B cell (primary cell): Measurements from ENCODE around the gene MGAT4C. TPM values are rescaled to one million over a fixed set of nuclear protein-coding genes. Genes with fewer than 3 reads are reported as not detected.

Source experiments
- ATAC-seq: fragments of 200-7000 bp; cut with Tn5 transposase; one replicate; pipeline ENCODE4 v1.10.0; 2021; ENCODE audit warnings: low read depth, mild to moderate bottlenecking, moderate number of reproducible peaks, moderate library complexity
- CTCF ChIA-PET: fragments of 350-600 bp; sonication (Branson Sonifier 250); formaldehyde crosslinking; loops from one replicate; lab custom pipeline; 2021; ENCODE audit warnings: antibody characterized with exemption, inconsistent platforms; lab: Charles Lee
- POLR2A ChIA-PET: fragments of 350-600 bp; sonication (Branson Sonifier 250); formaldehyde crosslinking; loops from one replicate; lab custom pipeline; 2021; ENCODE audit warnings: antibody characterized with exemption; lab: Charles Lee
- DNase-seq: peaks from one replicate; pipeline ENCODE4 v3.0.0; 2013
- H2AFZ ChIP-seq: 2 replicates; pipeline ENCODE4 v1.6.1; 2012; ENCODE audit warnings: mild to moderate bottlenecking, low read depth, low read length; ENCODE audit not compliant: insufficient read depth, poor library complexity, severe bottlenecking
- H3K27ac ChIP-seq, 2 donors: 1 replicate in 1 of 2; 2 replicates in 1 of 2; pipeline ENCODE4 v1.5.1; 2012 to 2013; ENCODE audit warnings: low read length in 2 of 2, mild to moderate bottlenecking in 2 of 2, moderate library complexity in 1 of 2
- H3K27me3 ChIP-seq, 4 experiments: fragments of 200-600 bp in 1 of 4; sonication (generic) in 1 of 4; replicated peaks in 1 of 4; 1 replicate in 2 of 4; 2 replicates in 2 of 4; pipeline versions ENCODE4 v1.6.1 to v1.7.0; 2013 to 2016; ENCODE audit warnings: low read length in 3 of 4, mild to moderate bottlenecking in 2 of 4, mixed read lengths in 1 of 4, moderate library complexity in 1 of 4; ENCODE audit not compliant: insufficient read depth in 4 of 4, control insufficient read depth in 3 of 4; ENCODE audit errors: control extremely low read depth in 1 of 4
- H3K36me3 ChIP-seq, 2 experiments: replicated peaks in 1 of 2; 1 replicate in 1 of 2; 2 replicates in 1 of 2; pipeline versions ENCODE4 v1.6.1 to v1.7.1; 2013; ENCODE audit warnings: low read length in 1 of 2; ENCODE audit not compliant: insufficient read depth in 2 of 2, control insufficient read depth in 1 of 2; ENCODE audit errors: control extremely low read depth in 1 of 2, extremely low read depth in 1 of 2
- H3K4me1 ChIP-seq, 2 donors: fragments of 200-600 bp in 1 of 2; sonication (generic) in 1 of 2; 1 replicate in 1 of 2; 2 replicates in 1 of 2; pipeline versions ENCODE4 v1.5.1 to v1.6.1; 2013 to 2017; ENCODE audit warnings: low read length in 2 of 2; ENCODE audit not compliant: control insufficient read depth in 2 of 2, insufficient read depth in 2 of 2
- H3K4me2 ChIP-seq: replicated peaks from 2 replicates; pipeline ENCODE3; 2012; ENCODE audit warnings: mild to moderate bottlenecking, low read depth, low read length; ENCODE audit not compliant: poor library complexity, severe bottlenecking
- H3K4me3 ChIP-seq, 5 experiments: fragments of 200-600 bp in 1 of 5; sonication (generic) in 1 of 5; 1 replicate in 3 of 5; 2 replicates in 2 of 5; pipeline versions ENCODE4 v1.5.1 to v1.7.0; 2011 to 2016; ENCODE audit warnings: low read length in 4 of 5, mild to moderate bottlenecking in 4 of 5, low read depth in 2 of 5, control low read depth in 1 of 5, moderate library complexity in 1 of 5; ENCODE audit not compliant: insufficient read depth in 1 of 5; ENCODE audit errors: control extremely low read depth in 1 of 5, extremely low read depth in 1 of 5
- H3K79me2 ChIP-seq: fragments of 200-600 bp; sonication (generic); one replicate; pipeline ENCODE4 v1.6.0; 2016; ENCODE audit warnings: low read length; ENCODE audit not compliant: control insufficient read depth, insufficient read depth
- H3K9ac ChIP-seq: fragments of 200-600 bp; sonication (generic); 2 replicates; pipeline ENCODE4 v1.6.1; 2017; ENCODE audit warnings: mild to moderate bottlenecking, low read length, moderate library complexity
- H3K9me3 ChIP-seq, 3 donors: one replicate each; pipeline versions ENCODE4 v1.6.1 to v1.7.1; 2013; ENCODE audit warnings: low read length in 2 of 3; ENCODE audit not compliant: control insufficient read depth in 2 of 3, insufficient read depth in 1 of 3; ENCODE audit errors: control extremely low read depth in 1 of 3
- H4K20me1 ChIP-seq: 2 replicates; pipeline ENCODE4 v1.6.0; 2012; ENCODE audit warnings: mild to moderate bottlenecking, low read length; ENCODE audit not compliant: insufficient read depth, control insufficient read depth, poor library complexity, severe bottlenecking
- H3K27ac Mint-ChIP-seq: one replicate; pipeline ENCODE4 v1.8.0; 2021; ENCODE audit warnings: mixed read lengths
- H3K27me3 Mint-ChIP-seq: one replicate; pipeline ENCODE4 v1.8.0; 2021; ENCODE audit warnings: mixed read lengths
- H3K4me1 Mint-ChIP-seq: one replicate; pipeline ENCODE4 v1.8.0; 2021; ENCODE audit warnings: mixed read lengths
- H3K4me3 Mint-ChIP-seq: one replicate; pipeline ENCODE4 v1.8.0; 2021; ENCODE audit warnings: mixed read lengths
- H3K9me3 Mint-ChIP-seq: one replicate; pipeline ENCODE4 v1.8.0; 2022; ENCODE audit warnings: mixed read lengths; ENCODE audit not compliant: insufficient read depth
- CTCF ChIP-seq: fragments of 200-600 bp; IDR thresholded peaks from one replicate; pipeline ENCODE4 v1.8.0; 2022; ENCODE audit warnings: antibody characterized with exemption, mild to moderate bottlenecking
- EZH2 ChIP-seq: IDR thresholded peaks from 2 replicates; pipeline ENCODE4 v1.6.1; 2012; ENCODE audit warnings: borderline replicate concordance, low read depth, mild to moderate bottlenecking, moderate library complexity, low read length; ENCODE audit not compliant: insufficient read depth, poor library complexity, severe bottlenecking
- WGBS: methylation state at CpG from one replicate; pipeline ENCODE4 v1.1.5; 2013; ENCODE audit warnings: missing lambda C conversion rate; ENCODE audit not compliant: insufficient coverage; 5-methylcytosine and 5-hydroxymethylcytosine counted together
- intact Hi-C: fragments of 100-400 bp; cut with micrococcal nuclease; formaldehyde crosslinking; loops from one replicate; pipeline ENCODE4 v1.10.0; 2022
- polyA plus RNA-seq: library from polyadenylated mRNA; depleted of rRNA; stranded (reverse); fragments of >200 nt; gene quantifications from 2 replicates; pipeline ENCODE4 v1.2.3, GENCODE V29; 2012
- total RNA-seq, 2 donors: library from RNA; stranded (reverse); fragments of 120-200 nt in 1 of 2; gene quantifications; 1 replicate in 1 of 2; 2 replicates in 1 of 2; pipeline versions ENCODE4 v1.2.3 to v1.2.4, GENCODE V29; 2013 to 2022

MGAT4C gene
- total and polyA plus RNA-seq, 2 donors (not counting 1 experiment from before 2014, with no cell fraction given), result not detected

GRCh38 chr12:86143162-86143561 lies 113.0 kb downstream of the MGAT4C start:
- Histone ChIP-seq H3K4me3 (no peak overlapping the region), H3K27ac (no peak overlapping the region), H3K27me3 (no peaks in the 10 kb centered on the region), H3K9me3 (no peaks in the 10 kb centered on the region), H3K36me3 (no peaks in the 10 kb centered on the region), H2AFZ (no peak overlapping the region), H3K9ac (no peak overlapping the region), H4K20me1 (no peaks in the 10 kb centered on the region), H3K4me2 (no peak overlapping the region), H3K4me1 (no peaks in the 10 kb centered on the region), H3K79me2 (no peaks in the 10 kb centered on the region)
- DNase-seq (no peak), ATAC-seq (no peak)
- CTCF ChIA-PET, result no interaction called here
- no peaks in the 10 kb centered on the region for H3K27me3 Mint-ChIP-seq
- no peak overlapping the region for H3K4me3 Mint-ChIP-seq
- POLR2A ChIA-PET, result no interaction called here
- no peaks in the 10 kb centered on the region for H3K4me1 Mint-ChIP-seq
- intact Hi-C loops, result no loop called here
- peaks cover under 1% of the 10 kb centered on the region for H3K9me3 Mint-ChIP-seq
- no peak overlapping the region for H3K27ac Mint-ChIP-seq
- TF ChIP-seq CTCF (no peak), EZH2 (no peak)
- WGBS, result no CpG with 5 or more reads among the region's 1 CpG

DNA sequence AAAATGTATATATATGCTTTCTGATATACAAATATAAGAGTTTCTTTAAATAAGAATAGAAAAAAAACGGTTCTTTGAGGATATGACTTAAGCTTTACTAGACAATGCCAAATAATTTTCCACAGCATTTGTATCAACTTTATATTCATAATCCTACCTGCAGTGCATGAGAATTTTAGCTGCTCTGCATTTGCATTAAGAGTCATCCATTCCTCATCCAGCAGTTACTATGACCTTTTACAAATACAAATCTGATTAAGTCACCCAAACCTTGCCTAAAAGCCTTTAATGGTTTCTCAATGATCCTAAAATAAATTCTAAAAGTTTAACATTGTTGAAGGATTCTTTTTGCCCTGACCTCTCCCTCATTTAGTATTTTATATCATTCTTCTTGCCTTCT lies 116.5 kb downstream of the MGAT4C start:
- Histone ChIP-seq H3K79me2 (no peaks in the 10 kb centered on the region), H3K4me2 (no peak overlapping the region), H3K4me1 (no peaks in the 10 kb centered on the region), H3K27me3 (no peaks in the 10 kb centered on the region), H3K9ac (no peak overlapping the region), H3K4me3 (no peak overlapping the region), H3K9me3 (no peaks in the 10 kb centered on the region), H3K27ac (no peak overlapping the region), H3K36me3 (no peaks in the 10 kb centered on the region), H4K20me1 (no peaks in the 10 kb centered on the region), H2AFZ (no peak overlapping the region)
- Mint-ChIP-seq H3K27ac (no peak overlapping the region), H3K4me3 (no peak overlapping the region), H3K4me1 (no peaks in the 10 kb centered on the region), H3K9me3 (peaks cover 5% of the 10 kb centered on the region), H3K27me3 (no peaks in the 10 kb centered on the region)
- no CpG with 5 or more reads among the region's 1 CpG for WGBS
- ATAC-seq (no peak), DNase-seq (no peak)
- CTCF ChIA-PET, result no interaction called here
- intact Hi-C loops, result no loop called here
- POLR2A ChIA-PET, result no interaction called here
- TF ChIP-seq CTCF (no peak), EZH2 (no peak)
